SU-DHL-6 (cell line): Measurements from ENCODE around the gene PYGB.

Experiments used
- EZH2phosphoT487 ChIP-seq: fragments of 200-600 bp; sonication (generic), shearing (Covaris generic); conservative IDR thresholded peaks from 2 replicates; pipeline ENCODE4 v1.6.1; 2018; ENCODE audit warnings: mild to moderate bottlenecking, antibody characterized with exemption, low read length, moderate library complexity, mixed read lengths
- TF ChIP-seq, protein P1 (sequence below): fragments of 200-600 bp; sonication (generic); IDR thresholded peaks from one replicate; pipeline ENCODE4 v1.5.1; 2017; ENCODE audit warnings: antibody characterized with exemption, mild to moderate bottlenecking, low read length, moderate library complexity; ENCODE audit not compliant: insufficient read depth, poor library complexity, severe bottlenecking

DNA sequence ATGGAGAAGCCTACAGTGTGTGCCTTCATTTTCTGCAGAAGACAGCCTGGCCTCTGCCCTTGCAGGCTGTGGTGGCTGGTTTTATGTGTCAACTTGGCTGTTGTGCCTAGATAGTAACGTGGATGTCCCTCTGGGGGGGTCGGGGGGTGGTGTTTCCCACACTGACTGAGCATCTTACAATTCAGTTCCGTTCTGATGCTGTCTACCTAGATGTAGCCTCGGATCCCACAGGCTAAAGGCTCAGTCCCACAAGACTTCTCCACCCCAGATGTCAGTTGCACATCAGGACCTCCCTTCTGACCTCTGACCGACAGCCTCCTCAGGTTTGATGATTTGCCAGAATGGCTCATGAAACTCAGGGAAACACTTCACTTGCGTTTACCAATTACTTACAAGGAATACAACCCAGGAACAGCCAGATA is 4.4 kb downstream of the PYGB start:
- TF ChIP-seq, protein P1, sequence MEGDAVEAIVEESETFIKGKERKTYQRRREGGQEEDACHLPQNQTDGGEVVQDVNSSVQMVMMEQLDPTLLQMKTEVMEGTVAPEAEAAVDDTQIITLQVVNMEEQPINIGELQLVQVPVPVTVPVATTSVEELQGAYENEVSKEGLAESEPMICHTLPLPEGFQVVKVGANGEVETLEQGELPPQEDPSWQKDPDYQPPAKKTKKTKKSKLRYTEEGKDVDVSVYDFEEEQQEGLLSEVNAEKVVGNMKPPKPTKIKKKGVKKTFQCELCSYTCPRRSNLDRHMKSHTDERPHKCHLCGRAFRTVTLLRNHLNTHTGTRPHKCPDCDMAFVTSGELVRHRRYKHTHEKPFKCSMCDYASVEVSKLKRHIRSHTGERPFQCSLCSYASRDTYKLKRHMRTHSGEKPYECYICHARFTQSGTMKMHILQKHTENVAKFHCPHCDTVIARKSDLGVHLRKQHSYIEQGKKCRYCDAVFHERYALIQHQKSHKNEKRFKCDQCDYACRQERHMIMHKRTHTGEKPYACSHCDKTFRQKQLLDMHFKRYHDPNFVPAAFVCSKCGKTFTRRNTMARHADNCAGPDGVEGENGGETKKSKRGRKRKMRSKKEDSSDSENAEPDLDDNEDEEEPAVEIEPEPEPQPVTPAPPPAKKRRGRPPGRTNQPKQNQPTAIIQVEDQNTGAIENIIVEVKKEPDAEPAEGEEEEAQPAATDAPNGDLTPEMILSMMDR: no peak
- TF ChIP-seq EZH2phosphoT487: no peak
